Naive B cell (primary cell): ENCODE results near the gene CYB5A. TPM values are rescaled to one million over a fixed set of nuclear protein-coding genes. Genes with fewer than 3 reads are reported as not detected.
"Not testable (repeated sequence)": the region's sequence is repeated elsewhere in the genome, so short reads cannot be mapped to it uniquely, and the experiment has no call there.

ENCODE experiments used
- ATAC-seq, 2 donors: fragments of 150-1000 bp; cut with Tn5 transposase; 2 replicates each; pipeline ENCODE4 v1.10.0; 2021; ENCODE audit warnings: low read depth in 2 of 2, mild to moderate bottlenecking in 2 of 2, moderate library complexity in 2 of 2
- DNase-seq: peaks from one replicate; pipeline ENCODE4 v3.0.0; 2022
- H3K27ac Mint-ChIP-seq, 6 donors: one replicate each; pipeline ENCODE4 v1.8.0; 2020 to 2022; ENCODE audit warnings: mild to moderate bottlenecking in 6 of 6, mixed read lengths in 6 of 6, moderate library complexity in 5 of 6, inconsistent platforms in 2 of 6
- H3K27me3 Mint-ChIP-seq, 3 donors: one replicate each; pipeline ENCODE4 v1.8.0; 2021 to 2022; ENCODE audit warnings: mixed read lengths in 3 of 3, mild to moderate bottlenecking in 1 of 3
- H3K36me3 Mint-ChIP-seq, 2 donors: one replicate each; pipeline ENCODE4 v1.8.0; 2020 to 2022; ENCODE audit warnings: mixed read lengths in 2 of 2, inconsistent platforms in 1 of 2, mild to moderate bottlenecking in 1 of 2
- H3K4me1 Mint-ChIP-seq, 3 donors: one replicate each; pipeline ENCODE4 v1.8.0; 2020 to 2022; ENCODE audit warnings: mixed read lengths in 3 of 3, inconsistent platforms in 1 of 3, mild to moderate bottlenecking in 1 of 3, moderate library complexity in 1 of 3
- H3K4me3 Mint-ChIP-seq, 8 donors: one replicate each; pipeline ENCODE4 v1.8.0; 2020 to 2022; ENCODE audit warnings: mild to moderate bottlenecking in 8 of 8, mixed read lengths in 8 of 8, moderate library complexity in 8 of 8, inconsistent platforms in 2 of 8
- H3K9me3 Mint-ChIP-seq, 7 donors: one replicate each; pipeline ENCODE4 v1.8.0; 2020 to 2022; ENCODE audit warnings: mixed read lengths in 7 of 7, mild to moderate bottlenecking in 5 of 7, inconsistent platforms in 2 of 7, moderate library complexity in 1 of 7
- polyA plus RNA-seq, 6 donors: library from polyadenylated mRNA; unstranded; fragments of 300-500 nt; fragmentation: Illumina TruSeq; gene quantifications; one replicate each; pipeline ENCODE4 v1.2.3, GENCODE V29; 2021; ENCODE audit warnings: low read depth in 6 of 6

CYB5A gene
- polyA plus RNA-seq, 6 donors from 2014 or later: 64.2 to 214 (median 151) TPM

- peaks cover 24 to 63% (median 26%) of the 10 kb centered on the region in 3 donors for H3K4me1 Mint-ChIP-seq
These were observed 1.7 kb downstream of the CYB5A start for GRCh38 chr18:74290021-74290420.

GRCh38 chr18:74289137-74289536 is 2.6 kb downstream of the CYB5A start:
- DNase-seq (no peak), ATAC-seq (no peak)
- peak overlapping the region in 3 of 6 donors; percentile 10 to 83 (median 14) for H3K27ac Mint-ChIP-seq
- peak overlapping the region in 2 of 8 donors; percentile 12 to 59 for H3K4me3 Mint-ChIP-seq
- H3K4me1 Mint-ChIP-seq: peaks cover 26 to 63% (median 29%) of the 10 kb centered on the region in 3 donors
- H3K9me3 Mint-ChIP-seq: peaks cover 0 to 2% (median 0%) of the 10 kb centered on the region in 7 donors
- H3K27me3 Mint-ChIP-seq: no peaks in the 10 kb centered on the region
- peaks cover 0 to 7% of the 10 kb centered on the region in 2 donors for H3K36me3 Mint-ChIP-seq

More at GRCh38 chr18:74290021-74290420, 1.7 kb downstream of the CYB5A start:
- Mint-ChIP-seq H3K4me3 (peak overlapping the region in 4 of 8 donors; percentile 24 to 98 (median 54)), H3K27ac (peak overlapping the region in 1 of 6 donors; percentile 79), H3K27me3 (no peaks in the 10 kb centered on the region), H3K36me3 (peaks cover 0 to 7% of the 10 kb centered on the region in 2 donors), H3K9me3 (peaks cover 0 to 2% (median 0%) of the 10 kb centered on the region in 7 donors)
- DNase-seq: no peak
- no peak for ATAC-seq

DNA sequence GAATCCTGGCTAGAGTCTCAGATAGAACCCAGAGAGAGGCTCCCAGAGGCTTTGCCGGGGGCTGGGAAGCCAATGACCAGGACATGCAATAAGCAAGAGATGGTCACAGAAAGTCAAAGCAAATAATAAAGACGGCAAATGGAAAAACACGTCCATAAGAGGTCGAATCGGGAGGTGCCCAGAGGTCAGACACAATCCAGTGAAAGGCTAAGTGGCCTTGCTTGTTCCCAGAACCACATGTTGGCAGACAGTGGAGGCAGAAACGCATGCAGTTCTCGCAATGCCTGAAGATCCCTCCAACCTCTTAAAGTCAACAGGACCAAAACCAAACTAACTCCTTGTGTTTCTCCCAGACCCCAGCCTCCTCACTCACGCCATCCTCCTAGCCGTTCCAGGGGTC is 3.0 kb downstream of the CYB5A start:
- ATAC-seq (no peak), DNase-seq (no peak)
- H3K4me1 Mint-ChIP-seq: peaks cover 26 to 67% (median 29%) of the 10 kb centered on the region in 3 donors
- peaks cover 0 to 7% of the 10 kb centered on the region in 2 donors for H3K36me3 Mint-ChIP-seq
- peak overlapping the region in 3 of 6 donors; percentile 10 to 76 (median 14) for H3K27ac Mint-ChIP-seq
- H3K9me3 Mint-ChIP-seq: peaks cover 0 to 2% (median 0%) of the 10 kb centered on the region in 7 donors
- H3K4me3 Mint-ChIP-seq: peak overlapping the region in 3 of 8 donors; percentile 31 to 71 (median 37)
- H3K27me3 Mint-ChIP-seq: no peaks in the 10 kb centered on the region

DNA sequence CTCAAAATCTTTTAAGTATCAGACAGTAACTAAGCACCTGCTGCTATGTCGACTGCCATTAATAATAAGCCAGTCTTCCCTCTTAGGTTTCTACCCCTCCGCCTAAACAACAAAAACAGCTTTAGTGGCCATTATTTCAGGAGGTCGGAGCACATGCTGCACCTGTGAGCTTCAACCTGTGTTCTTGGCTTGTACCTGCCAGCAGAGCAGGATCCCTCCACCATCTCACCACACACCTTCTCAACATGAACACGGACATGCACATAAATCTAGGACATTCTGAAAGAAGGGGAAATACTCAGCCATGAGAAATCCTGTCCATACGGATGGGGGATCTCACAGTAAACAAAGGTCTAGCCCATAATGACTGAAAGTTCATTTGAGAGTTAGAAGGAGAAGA is 3.7 kb downstream of the CYB5A start:
- peak overlapping the region in 2 of 6 donors; percentile 18 to 57 for H3K27ac Mint-ChIP-seq
- DNase-seq (no peak), ATAC-seq (no peak)
- H3K36me3 Mint-ChIP-seq: peaks cover 0 to 7% of the 10 kb centered on the region in 2 donors
- peaks cover 31 to 71% (median 34%) of the 10 kb centered on the region in 3 donors for H3K4me1 Mint-ChIP-seq
- H3K9me3 Mint-ChIP-seq: peaks cover 0 to 2% (median 0%) of the 10 kb centered on the region in 7 donors
- no peaks in the 10 kb centered on the region for H3K27me3 Mint-ChIP-seq
- H3K4me3 Mint-ChIP-seq: peak overlapping the region in 1 of 8 donors; percentile 37

DNA sequence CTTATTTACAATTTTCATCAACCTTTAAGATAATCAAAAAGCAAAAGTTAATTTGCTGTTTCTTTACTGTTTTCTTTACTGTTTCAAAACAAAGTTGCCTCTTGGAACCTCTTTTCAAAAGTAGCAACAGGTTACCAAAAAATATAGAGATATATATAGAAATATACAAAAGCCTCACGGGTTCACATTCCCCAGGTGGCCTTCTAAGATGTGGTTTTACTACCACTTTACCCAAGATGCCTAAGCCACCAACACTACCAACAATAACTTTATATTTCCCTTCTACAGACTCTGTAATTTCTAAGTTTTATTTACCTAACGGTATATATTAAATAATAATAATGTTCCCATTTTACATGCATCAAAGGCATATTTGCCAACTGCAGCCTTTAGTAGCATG is 4.9 kb downstream of the CYB5A start:
- H3K4me3 Mint-ChIP-seq: peak overlapping the region in 1 of 8 donors; percentile 22

DNA sequence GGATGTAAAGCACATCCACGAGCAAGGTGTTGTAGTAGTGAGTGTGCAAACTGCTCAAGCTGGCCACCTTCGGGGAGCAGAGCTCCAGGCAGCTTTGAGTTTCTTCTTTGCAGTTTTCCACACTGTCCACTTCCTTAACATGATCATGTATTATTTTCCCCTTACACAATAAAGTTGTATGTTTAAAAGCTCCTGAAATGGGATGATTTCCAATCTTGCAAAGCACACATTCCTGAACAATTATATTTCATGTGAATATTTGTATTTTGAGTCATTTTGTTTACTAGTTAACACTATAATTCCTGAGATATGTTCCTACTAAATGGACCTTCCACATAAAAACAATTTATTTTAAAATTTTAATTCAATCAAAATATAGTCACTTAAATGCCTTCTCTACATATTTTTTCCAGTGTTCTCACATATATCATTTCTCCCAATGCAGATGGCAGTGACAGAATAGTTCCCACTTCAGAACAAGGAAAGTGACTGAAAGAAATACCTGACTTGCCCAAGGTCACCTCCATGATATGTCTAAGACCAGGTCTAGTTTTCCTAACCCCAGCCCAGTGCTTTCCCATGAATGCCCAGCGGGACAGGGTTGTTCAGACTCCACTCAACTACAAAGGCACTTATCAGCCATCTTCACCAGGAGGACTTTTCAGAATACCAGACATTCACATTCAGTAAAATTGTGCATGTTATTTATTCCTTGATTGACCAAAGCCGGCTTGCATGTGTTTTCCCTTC is 5.5 kb downstream of the CYB5A start:
- H3K27ac Mint-ChIP-seq: peak overlapping the region in 2 of 6 donors; percentile 44
- DNase-seq (no peak), ATAC-seq (no peak)
- no peaks in the 10 kb centered on the region for H3K27me3 Mint-ChIP-seq
- H3K9me3 Mint-ChIP-seq: no peaks in the 10 kb centered on the region
- H3K4me3 Mint-ChIP-seq: no peak overlapping the region
- no peaks in the 10 kb centered on the region for H3K36me3 Mint-ChIP-seq
- peaks cover 41 to 73% (median 46%) of the 10 kb centered on the region in 3 donors for H3K4me1 Mint-ChIP-seq

More for the DNA sequence above, 4.9 kb downstream of the CYB5A start:
- Mint-ChIP-seq H3K4me1 (peaks cover 40 to 71% (median 44%) of the 10 kb centered on the region in 3 donors), H3K36me3 (peaks cover 0 to 5% of the 10 kb centered on the region in 2 donors), H3K27ac (peak overlapping the region in 1 of 6 donors; percentile 44), H3K9me3 (peaks cover 0 to 2% (median 0%) of the 10 kb centered on the region in 7 donors), H3K27me3 (no peaks in the 10 kb centered on the region)
- DNase-seq (no peak), ATAC-seq (no peak)

GRCh38 chr18:74285583-74285982 is 6.2 kb downstream of the CYB5A start:
- H3K4me3 Mint-ChIP-seq, H3K36me3 Mint-ChIP-seq, H3K27me3 Mint-ChIP-seq, H3K9me3 Mint-ChIP-seq, DNase-seq, ATAC-seq: not testable (repeated sequence)
- Mint-ChIP-seq H3K4me1 (peaks cover 48 to 79% (median 53%) of the 10 kb centered on the region in 3 donors), H3K27ac (peak overlapping the region in 1 of 6 donors; percentile 44)

DNA sequence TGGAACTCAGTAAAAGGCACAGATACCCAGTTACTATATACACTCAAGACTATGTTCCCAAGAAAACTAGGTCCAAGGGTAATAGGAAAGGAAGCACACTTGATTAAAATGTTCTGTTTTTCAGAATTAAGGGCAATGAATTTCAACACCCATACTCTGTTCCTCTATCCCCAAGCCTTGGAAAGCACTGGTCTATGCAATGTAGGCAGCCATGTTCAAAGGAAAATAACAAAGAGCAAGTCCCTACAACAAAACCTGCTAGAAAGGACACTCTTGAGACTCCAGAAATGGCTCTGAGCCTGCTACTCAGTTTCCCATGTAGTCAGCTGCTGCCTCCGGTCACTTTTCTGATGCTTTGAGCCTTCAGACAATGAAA is 6.8 kb downstream of the CYB5A start:
- ATAC-seq (no peak), DNase-seq (no peak)
- Mint-ChIP-seq H3K9me3 (no peaks in the 10 kb centered on the region), H3K27ac (no peak overlapping the region), H3K36me3 (peaks cover 0 to 3% of the 10 kb centered on the region in 2 donors), H3K27me3 (no peaks in the 10 kb centered on the region), H3K4me1 (peaks cover 49 to 76% (median 54%) of the 10 kb centered on the region in 3 donors), H3K4me3 (no peak overlapping the region)

- Mint-ChIP-seq H3K27me3 (no peaks in the 10 kb centered on the region), H3K4me1 (peaks cover 49 to 70% (median 54%) of the 10 kb centered on the region in 3 donors), H3K36me3 (peaks cover 0 to 3% of the 10 kb centered on the region in 2 donors), H3K27ac (peak overlapping the region in 1 of 6 donors; percentile 18), H3K4me3 (no peak overlapping the region), H3K9me3 (no peaks in the 10 kb centered on the region)
- no peak for ATAC-seq
- DNase-seq: no peak
These were observed 7.4 kb downstream of the CYB5A start for GRCh38 chr18:74284191-74284979.

GRCh38 chr18:74283646-74284045 is 8.1 kb downstream of the CYB5A start:
- no peaks in the 10 kb centered on the region for H3K27me3 Mint-ChIP-seq
- H3K4me1 Mint-ChIP-seq: peaks cover 44 to 64% (median 47%) of the 10 kb centered on the region in 3 donors
- DNase-seq (no peak), ATAC-seq (no peak)
- H3K36me3 Mint-ChIP-seq: peaks cover 0 to 3% of the 10 kb centered on the region in 2 donors
- H3K4me3 Mint-ChIP-seq: no peak overlapping the region
- H3K27ac Mint-ChIP-seq: peak overlapping the region in 1 of 6 donors; percentile 70
- H3K9me3 Mint-ChIP-seq: no peaks in the 10 kb centered on the region

GRCh38 chr18:74282755-74283554 is 8.8 kb downstream of the CYB5A start:
- ATAC-seq (no peak), DNase-seq (no peak)
- Mint-ChIP-seq H3K36me3 (peaks cover 0 to 3% of the 10 kb centered on the region in 2 donors), H3K27ac (peak overlapping the region in 4 of 6 donors; percentile 18 to 70 (median 65)), H3K9me3 (no peaks in the 10 kb centered on the region), H3K4me1 (peaks cover 40 to 57% (median 41%) of the 10 kb centered on the region in 3 donors), H3K27me3 (no peaks in the 10 kb centered on the region), H3K4me3 (peak overlapping the region in 4 of 8 donors; percentile 20 to 75 (median 63))

DNA sequence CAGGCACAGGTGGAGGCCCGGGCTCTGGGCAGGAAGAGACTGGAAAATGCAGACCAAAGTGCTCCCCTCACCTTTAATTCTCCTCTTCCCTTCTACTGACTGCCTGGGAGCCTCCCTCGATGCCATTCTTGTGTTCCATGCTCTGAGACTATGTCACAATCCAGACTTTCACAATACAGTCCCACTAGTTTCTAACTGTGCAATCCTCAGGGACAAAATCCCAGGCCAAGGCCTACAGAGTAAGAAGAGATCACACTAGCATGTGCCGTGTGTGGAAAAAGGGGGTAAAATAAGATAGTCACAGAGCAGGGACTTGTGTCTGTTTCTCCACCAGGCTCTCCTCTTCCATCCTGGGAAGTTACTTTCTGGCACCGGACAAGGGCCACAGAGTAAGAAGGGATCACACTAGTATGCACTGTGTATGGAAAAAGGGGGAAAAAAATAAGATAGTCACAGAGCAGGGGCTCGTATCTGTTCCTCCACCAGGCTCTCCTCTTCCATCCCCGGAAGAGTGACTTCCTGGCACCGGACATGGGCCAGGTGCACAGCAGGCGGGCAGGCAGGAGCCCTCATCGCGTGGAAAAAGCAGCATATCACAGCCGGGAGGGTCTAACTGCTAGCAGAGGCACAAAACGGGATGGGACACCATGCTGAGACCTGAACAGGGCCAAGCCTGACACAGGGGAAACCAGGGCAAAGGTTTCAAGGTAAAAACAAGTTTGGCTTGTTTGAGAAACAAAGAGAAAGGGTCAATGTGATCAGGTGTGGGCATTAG is 9.6 kb downstream of the CYB5A start:
- H3K9me3 Mint-ChIP-seq: no peaks in the 10 kb centered on the region
- DNase-seq (no peak), ATAC-seq (no peak)
- no peaks in the 10 kb centered on the region for H3K27me3 Mint-ChIP-seq
- peaks cover 0 to 3% of the 10 kb centered on the region in 2 donors for H3K36me3 Mint-ChIP-seq
- H3K4me1 Mint-ChIP-seq: peaks cover 35 to 55% (median 36%) of the 10 kb centered on the region in 3 donors
- peak overlapping the region in 4 of 8 donors; percentile 6 to 75 (median 46) for H3K4me3 Mint-ChIP-seq
- peak overlapping the region in 5 of 6 donors; percentile 29 to 95 (median 70) for H3K27ac Mint-ChIP-seq
